BLaER1 treated with 17β-estradiol and CSF1 and Interleukin-3, amounts not matched to agents 10 nM and 100 nM (cell line): Measurements from ENCODE around the gene TECPR2.

ENCODE experiments used
- H3K27ac ChIP-seq, 11 experiments: shearing (Covaris generic); formaldehyde crosslinking; 2 replicates each; pipeline ENCODE4 v1.8.1; 2022
- H3K27me3 ChIP-seq, 11 experiments: shearing (Covaris generic); formaldehyde crosslinking; 2 replicates each; pipeline ENCODE4 v1.8.1; 2022
- H3K36me3 ChIP-seq, 11 experiments: shearing (Covaris generic); formaldehyde crosslinking; 2 replicates each; pipeline ENCODE4 v1.8.1; 2022
- H3K4me1 ChIP-seq, 10 experiments: shearing (Covaris generic); formaldehyde crosslinking; 2 replicates each; pipeline ENCODE4 v1.8.1; 2022
- H3K4me2 ChIP-seq, 11 experiments: shearing (Covaris generic); formaldehyde crosslinking; 2 replicates each; pipeline ENCODE4 v1.8.1; 2022
- H3K4me3 ChIP-seq, 10 experiments: shearing (Covaris generic); formaldehyde crosslinking; 2 replicates each; pipeline ENCODE4 v1.8.1; 2022
- H3K9ac ChIP-seq, 11 experiments: shearing (Covaris generic); formaldehyde crosslinking; 2 replicates each; pipeline ENCODE4 v1.8.1; 2022
- H3K9me3 ChIP-seq, 11 experiments: shearing (Covaris generic); formaldehyde crosslinking; replicated peaks in 1 of 11; 2 replicates each; pipeline ENCODE4 v1.8.1; 2022
- H4K20me1 ChIP-seq, 11 experiments: shearing (Covaris generic); formaldehyde crosslinking; 2 replicates each; pipeline ENCODE4 v1.8.1; 2022
- Cebpa-rat ChIP-seq, 11 experiments: shearing (Covaris generic); IDR thresholded peaks; 2 replicates each; pipeline ENCODE4 v1.8.1; 2022

TECPR2 gene

DNA sequence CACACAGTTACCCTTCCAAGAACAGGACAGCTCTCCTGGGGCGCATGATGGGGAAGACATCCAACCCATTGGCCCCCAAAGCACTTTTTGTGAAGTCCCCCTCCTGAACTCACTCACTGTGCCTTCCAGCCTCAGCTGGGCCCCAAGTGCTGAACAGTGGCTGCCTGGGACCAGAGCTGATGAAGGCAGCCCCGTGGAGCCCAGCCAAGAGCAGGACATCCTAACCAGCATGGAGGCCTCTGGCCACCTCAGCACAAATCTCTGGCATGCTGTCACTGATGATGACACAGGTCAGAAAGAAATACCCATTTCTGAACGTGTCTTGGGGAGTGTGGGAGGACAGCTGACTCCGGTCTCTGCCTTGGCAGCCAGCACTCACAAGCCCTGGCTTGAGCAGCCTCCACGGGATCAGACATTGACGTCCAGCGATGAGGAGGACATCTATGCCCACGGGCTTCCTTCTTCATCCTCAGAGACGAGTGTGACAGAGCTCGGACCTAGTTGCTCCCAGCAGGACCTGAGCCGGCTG lies 72.0 kb downstream of the TECPR2 start:
- no peak overlapping the region for H3K4me3 ChIP-seq
- no peaks in the 10 kb centered on the region for H3K27me3 ChIP-seq
- peaks cover 0 to 6% (median 2%) of the 10 kb centered on the region in 10 experiments; a peak in 5 of 20 replicates for H3K4me1 ChIP-seq
- TF ChIP-seq Cebpa-rat (IDR thresholded peaks at IDR 0.05), result no peak
- H3K9me3 ChIP-seq, result no peaks in the 10 kb centered on the region
- H3K9ac ChIP-seq, result no peak overlapping the region
- H3K36me3 ChIP-seq, result peaks cover 0 to 25% (median 7%) of the 10 kb centered on the region in 11 experiments; a peak in 8 of 22 replicates
- no peaks in the 10 kb centered on the region; a peak in 2 of 22 replicates for H4K20me1 ChIP-seq
- no peak overlapping the region for H3K4me2 ChIP-seq
- H3K27ac ChIP-seq, result no peak overlapping the region

DNA sequence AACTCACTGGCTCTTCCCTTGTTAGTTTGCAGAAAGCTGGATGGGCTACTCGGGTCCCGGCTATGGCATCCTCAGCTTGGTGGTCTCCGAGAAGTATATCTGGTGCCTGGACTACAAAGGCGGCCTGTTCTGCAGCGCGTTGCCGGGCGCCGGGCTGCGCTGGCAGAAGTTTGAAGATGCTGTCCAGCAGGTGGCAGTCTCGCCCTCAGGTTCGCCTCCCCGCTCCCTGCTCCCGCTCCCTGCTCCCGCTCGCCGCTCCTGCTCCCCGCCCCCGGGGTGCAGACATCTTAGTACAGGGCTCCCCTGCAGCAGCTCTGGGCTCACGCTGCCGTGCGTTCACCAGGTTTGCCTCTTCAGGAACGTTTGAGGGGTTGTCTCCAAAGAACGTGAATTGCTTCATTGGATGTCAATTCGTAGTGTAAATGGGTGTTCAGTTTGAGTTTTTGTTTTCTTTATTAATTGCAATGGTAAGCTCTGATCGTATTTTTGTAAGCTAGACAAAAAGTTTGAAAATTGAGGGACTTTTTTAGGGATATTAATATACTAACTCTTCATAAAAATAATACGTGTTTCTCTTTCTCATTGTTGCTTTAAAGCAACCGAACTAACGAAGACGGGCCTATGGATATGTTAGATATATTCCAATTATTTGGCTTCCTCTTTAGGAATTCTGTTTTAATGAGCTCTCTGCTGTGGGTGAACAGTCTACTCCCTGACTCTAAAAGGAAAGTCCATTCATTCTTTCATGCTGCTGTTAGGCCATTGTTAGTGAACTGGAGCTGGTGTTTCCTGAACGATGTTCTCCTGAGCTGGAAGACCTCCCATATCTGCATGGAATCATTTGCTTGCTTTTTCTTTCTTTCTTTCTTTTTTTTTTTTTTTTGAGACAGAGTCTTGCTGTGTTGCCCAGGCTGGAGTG lies 75.5 kb downstream of the TECPR2 start:
- Histone ChIP-seq H3K27me3 (no peaks in the 10 kb centered on the region), H3K27ac (no peak overlapping the region), H3K4me1 (peaks cover 9 to 23% (median 16%) of the 10 kb centered on the region in 10 experiments; a peak in 19 of 20 replicates), H3K4me2 (peak overlapping the region in 10 of 11 experiments; percentile 34 to 81 (median 63); a peak in 20 of 22 replicates), H3K4me3 (peak overlapping the region in 1 of 10 experiments; percentile 23; a peak in 1 of 20 replicates), H4K20me1 (no peaks in the 10 kb centered on the region; a peak in 2 of 22 replicates), H3K36me3 (peaks cover 0 to 50% (median 25%) of the 10 kb centered on the region in 11 experiments; a peak in 16 of 22 replicates), H3K9me3 (no peaks in the 10 kb centered on the region), H3K9ac (peak overlapping the region in 2 of 11 experiments; percentile 16 to 33; a peak in 1 of 22 replicates)
- no peak for TF ChIP-seq Cebpa-rat (IDR thresholded peaks at IDR 0.05)

DNA sequence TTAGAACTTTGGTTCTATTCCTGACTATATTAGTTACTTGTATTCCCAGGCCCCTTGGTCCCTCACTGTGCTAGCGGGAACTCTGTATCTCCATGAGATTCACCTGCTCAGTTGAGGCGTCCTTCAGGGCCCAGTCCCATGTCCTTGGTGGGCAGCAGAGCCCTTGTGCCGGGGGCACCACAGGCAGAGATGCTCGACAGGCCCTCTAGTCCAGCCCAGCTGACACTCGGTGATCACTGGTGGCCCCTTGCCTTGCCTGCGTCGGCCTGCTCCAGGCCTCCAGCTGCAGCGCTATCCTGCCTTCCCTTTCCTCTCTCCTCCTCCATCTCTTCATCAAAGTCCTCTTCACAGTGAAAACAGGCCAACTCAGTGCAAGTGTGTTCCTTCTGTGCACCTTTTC lies 76.8 kb downstream of the TECPR2 start:
- H4K20me1 ChIP-seq, result no peaks in the 10 kb centered on the region; a peak in 2 of 22 replicates
- peak overlapping the region in 1 of 11 experiments; percentile 27; a peak in 1 of 22 replicates for H3K9ac ChIP-seq
- peaks cover 9 to 23% (median 16%) of the 10 kb centered on the region in 10 experiments; a peak in 19 of 20 replicates for H3K4me1 ChIP-seq
- TF ChIP-seq Cebpa-rat (IDR thresholded peaks at IDR 0.05), result no peak
- H3K4me2 ChIP-seq, result no peak overlapping the region
- no peaks in the 10 kb centered on the region for H3K27me3 ChIP-seq
- H3K4me3 ChIP-seq, result no peak overlapping the region
- H3K36me3 ChIP-seq, result peaks cover 11 to 50% (median 36%) of the 10 kb centered on the region in 11 experiments; a peak in 21 of 22 replicates
- H3K9me3 ChIP-seq, result no peaks in the 10 kb centered on the region
- H3K27ac ChIP-seq, result no peak overlapping the region

GRCh38 chr14:102440392-102440791 lies 77.7 kb downstream of the TECPR2 start:
- no peaks in the 10 kb centered on the region for H3K9me3 ChIP-seq
- no peak overlapping the region for H3K4me3 ChIP-seq
- no peaks in the 10 kb centered on the region; a peak in 2 of 22 replicates for H4K20me1 ChIP-seq
- no peak overlapping the region for H3K4me2 ChIP-seq
- no peak for TF ChIP-seq Cebpa-rat (IDR thresholded peaks at IDR 0.05)
- no peak overlapping the region for H3K27ac ChIP-seq
- H3K27me3 ChIP-seq, result no peaks in the 10 kb centered on the region
- peaks cover 13 to 54% (median 41%) of the 10 kb centered on the region in 11 experiments; a peak in 21 of 22 replicates for H3K36me3 ChIP-seq
- H3K4me1 ChIP-seq, result peaks cover 9 to 23% (median 16%) of the 10 kb centered on the region in 10 experiments; a peak in 19 of 20 replicates
- H3K9ac ChIP-seq, result no peak overlapping the region

DNA sequence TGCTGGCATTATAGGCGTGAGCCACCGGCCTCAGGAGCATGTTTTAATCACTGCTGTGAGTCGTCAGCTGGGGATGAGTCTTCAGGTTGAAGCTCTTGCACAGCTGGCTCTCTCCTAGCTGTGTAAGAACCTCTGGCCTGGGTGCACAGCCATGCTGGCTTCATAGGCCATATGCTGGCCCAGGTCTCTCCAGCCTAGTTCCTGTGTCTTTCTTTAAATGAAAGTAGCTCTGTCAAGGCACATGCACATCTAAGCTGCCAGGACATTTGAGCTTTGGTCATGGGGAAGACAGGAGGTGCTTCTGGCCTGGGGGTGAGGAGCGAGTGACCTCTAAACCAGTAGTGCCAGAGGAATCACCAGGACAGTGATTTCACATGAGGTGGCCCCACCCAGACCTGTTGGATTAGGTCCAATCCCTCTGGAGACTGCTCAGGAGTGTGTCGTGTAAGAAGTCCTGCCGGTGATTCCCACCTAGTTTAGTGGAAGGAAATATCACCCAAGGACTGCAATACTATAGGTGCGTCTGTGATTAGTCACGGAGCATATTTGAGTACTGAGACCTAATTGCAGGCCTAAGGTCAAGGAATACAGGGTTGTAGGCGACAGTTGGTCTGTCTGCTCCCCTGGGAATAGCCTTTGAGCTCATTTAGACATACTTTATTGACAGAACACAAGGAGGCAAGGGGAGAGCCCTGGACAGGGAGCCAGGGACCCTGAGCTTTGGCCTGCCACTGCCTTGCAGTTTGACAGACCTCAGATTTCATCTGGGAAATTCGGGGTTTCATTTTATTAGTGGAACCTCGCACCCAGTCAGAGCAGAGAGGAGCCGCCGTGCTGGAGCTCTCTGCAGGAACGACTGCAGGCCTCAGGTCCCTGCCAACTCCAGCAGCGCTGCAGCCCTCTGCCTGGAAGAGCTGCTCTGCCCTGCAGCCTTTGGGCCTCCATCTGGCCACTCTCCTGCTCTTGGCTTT lies 79.8 kb downstream of the TECPR2 start:
- Histone ChIP-seq H3K4me1 (peaks cover 9 to 23% (median 16%) of the 10 kb centered on the region in 10 experiments; a peak in 19 of 20 replicates), H3K9me3 (no peaks in the 10 kb centered on the region), H3K36me3 (peaks cover 21 to 75% (median 57%) of the 10 kb centered on the region in 11 experiments; a peak in 21 of 22 replicates), H3K9ac (peak overlapping the region in 1 of 11 experiments; percentile 10; a peak in 1 of 22 replicates), H4K20me1 (no peaks in the 10 kb centered on the region; a peak in 2 of 22 replicates), H3K4me3 (no peak overlapping the region), H3K27me3 (no peaks in the 10 kb centered on the region), H3K4me2 (peak overlapping the region in 3 of 11 experiments; percentile 7 to 24 (median 18); a peak in 3 of 22 replicates), H3K27ac (peak overlapping the region in 1 of 11 experiments; percentile 14; a peak in 1 of 22 replicates)
- no peak for TF ChIP-seq Cebpa-rat (IDR thresholded peaks at IDR 0.05)

GRCh38 chr14:102445066-102445465 lies 82.3 kb downstream of the TECPR2 start:
- Histone ChIP-seq H3K4me1 (peaks cover 5 to 18% (median 16%) of the 10 kb centered on the region in 10 experiments; a peak in 18 of 20 replicates), H3K9ac (no peak overlapping the region), H3K4me3 (no peak overlapping the region), H4K20me1 (no peaks in the 10 kb centered on the region; a peak in 1 of 22 replicates), H3K9me3 (no peaks in the 10 kb centered on the region), H3K27ac (no peak overlapping the region), H3K4me2 (no peak overlapping the region), H3K27me3 (no peaks in the 10 kb centered on the region), H3K36me3 (peaks cover 28 to 95% (median 69%) of the 10 kb centered on the region in 11 experiments)
- no peak for TF ChIP-seq Cebpa-rat (IDR thresholded peaks at IDR 0.05)

- Histone ChIP-seq H3K4me3 (no peak overlapping the region), H3K4me2 (no peak overlapping the region), H3K36me3 (peaks cover 34 to 95% (median 69%) of the 10 kb centered on the region in 11 experiments), H3K4me1 (peaks cover 5 to 18% (median 16%) of the 10 kb centered on the region in 10 experiments; a peak in 18 of 20 replicates), H3K9me3 (no peaks in the 10 kb centered on the region), H4K20me1 (no peaks in the 10 kb centered on the region; a peak in 1 of 22 replicates), H3K27me3 (no peaks in the 10 kb centered on the region), H3K9ac (no peak overlapping the region), H3K27ac (no peak overlapping the region)
- no peak for TF ChIP-seq Cebpa-rat (IDR thresholded peaks at IDR 0.05)
Observed at GRCh38 chr14:102445641-102446040, 82.9 kb downstream of the TECPR2 start.
